Endothelial cell of umbilical vein (primary cell): Measurements from ENCODE around the gene BLTP3B. TPM values are rescaled to one million over a fixed set of nuclear protein-coding genes. Genes with fewer than 3 reads are reported as not detected.
"Not testable (repeated sequence)": the region's sequence is repeated elsewhere in the genome, so short reads cannot be mapped to it uniquely, and the experiment has no call there.

Experiments used
- BruUV-seq: library from RNA; stranded (reverse); fragments of 400-500 nt; replicated peaks from 2 replicates; lab custom pipeline; 2021; lab: Mats Ljungman, UMichigan
- CTCF ChIA-PET: fragments of 300-600, 350-600 bp; sonication (Branson Sonifier 250); formaldehyde crosslinking; loops from one replicate; lab custom pipeline; 2021; ENCODE audit warnings: antibody characterized with exemption, inconsistent platforms; lab: Charles Lee
- POLR2A ChIA-PET: fragments of 300-600, 350-600 bp; sonication (Branson Sonifier 250); formaldehyde crosslinking; loops from one replicate; lab custom pipeline; 2021; ENCODE audit warnings: antibody characterized with exemption, inconsistent platforms; lab: Charles Lee
- DNase-seq: peaks from one replicate; pipeline ENCODE4 v3.0.0-alpha.2; 2011; ENCODE audit warnings: low read depth, low spot score
- FAIRE-seq: peaks from 2 replicates; lab custom pipeline; 2011; peaks lifted over from hg19 to GRCh38; lab: Jason Lieb, UNC
- H2AFZ ChIP-seq: 2 replicates; pipeline ENCODE4 v1.6.0; 2012; ENCODE audit warnings: low read depth, low read length, control low read depth, inconsistent platforms
- H3K27ac ChIP-seq: 2 replicates; pipeline ENCODE4 v1.5.1; 2011; ENCODE audit warnings: low read depth, mild to moderate bottlenecking, control low read depth, low read length, moderate library complexity; ENCODE audit not compliant: insufficient read depth
- H3K27me3 ChIP-seq, 2 experiments: 2 replicates each; pipeline versions ENCODE4 v1.6.0 to v1.6.1; 2011; ENCODE audit warnings: low read length in 2 of 2, mixed read lengths in 1 of 2; ENCODE audit not compliant: control insufficient read depth in 2 of 2, insufficient read depth in 2 of 2
- H3K36me3 ChIP-seq, 2 experiments: 2 replicates in 1 of 2; 3 replicates in 1 of 2; pipeline ENCODE4 v1.5.1; 2011; ENCODE audit warnings: low read length in 2 of 2, mild to moderate bottlenecking in 1 of 2, moderate library complexity in 1 of 2; ENCODE audit not compliant: control insufficient read depth in 2 of 2, insufficient read depth in 2 of 2; ENCODE audit errors: extremely low read depth in 1 of 2
- H3K4me1 ChIP-seq: 3 replicates; pipeline ENCODE4 v1.5.1; 2011; ENCODE audit warnings: mild to moderate bottlenecking, low read length; ENCODE audit not compliant: control insufficient read depth, insufficient read depth; ENCODE audit errors: extremely low read depth
- H3K4me2 ChIP-seq: 2 replicates; pipeline ENCODE4 v1.6.1; 2011; ENCODE audit warnings: low read length, control low read depth, mixed read lengths; ENCODE audit not compliant: insufficient read depth
- H3K4me3 ChIP-seq, 3 experiments: fragments of 200-600 bp in 1 of 3; sonication (generic), shearing (Covaris generic) in 1 of 3; replicated peaks in 1 of 3; 2 replicates each; pipeline ENCODE4 v1.5.1; 2011 to 2016; ENCODE audit warnings: control low read depth in 3 of 3, low read length in 3 of 3, mild to moderate bottlenecking in 2 of 3, inconsistent platforms in 1 of 3, low read depth in 1 of 3, moderate library complexity in 1 of 3; ENCODE audit not compliant: insufficient read depth in 1 of 3
- H3K79me2 ChIP-seq: 2 replicates; pipeline ENCODE4 v1.6.0; 2012; ENCODE audit warnings: low read length, inconsistent platforms; ENCODE audit not compliant: control insufficient read depth, insufficient read depth
- H3K9ac ChIP-seq: replicated peaks from 2 replicates; pipeline ENCODE3; 2011; ENCODE audit warnings: low read length, control low read depth; ENCODE audit not compliant: insufficient read depth; ENCODE audit errors: extremely low read depth
- H3K9me1 ChIP-seq: replicated peaks from 3 replicates; pipeline ENCODE4 v1.6.0; 2011; ENCODE audit warnings: mild to moderate bottlenecking, low read length; ENCODE audit not compliant: control insufficient read depth, insufficient read depth; ENCODE audit errors: extremely low read depth
- H3K9me3 ChIP-seq: replicated peaks from 2 replicates; pipeline ENCODE4 v1.5.1; 2012; ENCODE audit warnings: low read length, inconsistent platforms; ENCODE audit not compliant: control insufficient read depth, insufficient read depth
- H4K20me1 ChIP-seq: replicated peaks from 2 replicates; pipeline ENCODE3; 2011; ENCODE audit warnings: mild to moderate bottlenecking, low read length; ENCODE audit not compliant: control insufficient read depth, insufficient read depth; ENCODE audit errors: extremely low read depth
- EZH2 ChIP-seq: IDR thresholded peaks from 2 replicates; pipeline ENCODE4 v1.6.1; 2012; ENCODE audit warnings: borderline replicate concordance, low read depth, mild to moderate bottlenecking, moderate library complexity, low read length, inconsistent platforms; ENCODE audit not compliant: severe bottlenecking
- FOS ChIP-seq: IDR thresholded peaks from 2 replicates; pipeline ENCODE4 v1.6.1; 2011; ENCODE audit warnings: mild to moderate bottlenecking, low read length, moderate library complexity, borderline replicate concordance; ENCODE audit not compliant: insufficient read depth
- GATA2 ChIP-seq: IDR thresholded peaks from 2 replicates; pipeline ENCODE4 v1.7.0; 2011; ENCODE audit warnings: low read depth, mild to moderate bottlenecking, moderate library complexity, mixed read lengths, low read length; ENCODE audit not compliant: insufficient read length, insufficient read depth
- JUN ChIP-seq: IDR thresholded peaks from 2 replicates; pipeline ENCODE4 v1.6.1; 2011; ENCODE audit warnings: borderline replicate concordance, low read depth; ENCODE audit not compliant: insufficient read length, insufficient read depth
- MYC ChIP-seq: IDR thresholded peaks from one replicate; pipeline ENCODE4 v1.6.1; 2011; ENCODE audit warnings: mild to moderate bottlenecking, low read depth, low read length
- POLR2A ChIP-seq: IDR thresholded peaks from 2 replicates; pipeline ENCODE4 v1.6.1; 2012; ENCODE audit warnings: low read depth, mild to moderate bottlenecking, control low read depth, low read length
- POLR2AphosphoS5 ChIP-seq: IDR thresholded peaks from 2 replicates; pipeline ENCODE4 v1.6.1; 2012; ENCODE audit warnings: low read depth, mild to moderate bottlenecking, control low read depth, low read length, moderate library complexity; ENCODE audit not compliant: insufficient read depth
- dilution Hi-C: fragments of 300-500 bp; cut with MboI; formaldehyde crosslinking; loops from one replicate; pipeline ENCODE4 v1.15.0; 2019; ENCODE audit warnings: low sequenced_read_pairs; ENCODE audit not compliant: extremely low pct_ligation_motif_present
- intact Hi-C: fragments of 100-400 bp; cut with micrococcal nuclease; formaldehyde crosslinking; loops from one replicate; pipeline ENCODE4 v1.10.0; 2022
- polyA plus RNA-seq, 4 experiments: library from polyadenylated mRNA; depleted of rRNA in 3 of 4; stranded (reverse) in 3 of 4; unstranded in 1 of 4; fragments of >200 nt; gene quantifications; 2 replicates each; pipeline versions ENCODE4 v1.2.1 to v1.2.3, GENCODE V29; 2011 to 2012; ENCODE audit warnings: missing spikeins in 1 of 4
- total RNA-seq: library from RNA; stranded (reverse); gene quantifications from 2 replicates; pipeline ENCODE4 v1.2.3, GENCODE V29; 2021
- TF ChIP-seq, protein P1 (sequence below), 2 donors: IDR thresholded peaks; 1 replicate in 1 of 2; 2 replicates in 1 of 2; pipeline ENCODE4 v1.5.1; 2011; ENCODE audit warnings: low read length in 2 of 2, mild to moderate bottlenecking in 2 of 2, moderate library complexity in 2 of 2, control low read depth in 1 of 2, inconsistent platforms in 1 of 2, low read depth in 1 of 2; ENCODE audit not compliant: insufficient read depth in 1 of 2; ENCODE audit errors: extremely low read depth in 1 of 2
- TF ChIP-seq, protein P2 (sequence below): IDR thresholded peaks from 2 replicates; pipeline ENCODE4 v1.6.1; 2011; ENCODE audit not compliant: insufficient read depth, insufficient read length

The BLTP3B gene
- total and polyA plus RNA-seq, 2 donors (not counting 3 experiments of a cell fraction or from before 2014, with no cell fraction given): 5.4 to 17.9 TPM

DNA sequence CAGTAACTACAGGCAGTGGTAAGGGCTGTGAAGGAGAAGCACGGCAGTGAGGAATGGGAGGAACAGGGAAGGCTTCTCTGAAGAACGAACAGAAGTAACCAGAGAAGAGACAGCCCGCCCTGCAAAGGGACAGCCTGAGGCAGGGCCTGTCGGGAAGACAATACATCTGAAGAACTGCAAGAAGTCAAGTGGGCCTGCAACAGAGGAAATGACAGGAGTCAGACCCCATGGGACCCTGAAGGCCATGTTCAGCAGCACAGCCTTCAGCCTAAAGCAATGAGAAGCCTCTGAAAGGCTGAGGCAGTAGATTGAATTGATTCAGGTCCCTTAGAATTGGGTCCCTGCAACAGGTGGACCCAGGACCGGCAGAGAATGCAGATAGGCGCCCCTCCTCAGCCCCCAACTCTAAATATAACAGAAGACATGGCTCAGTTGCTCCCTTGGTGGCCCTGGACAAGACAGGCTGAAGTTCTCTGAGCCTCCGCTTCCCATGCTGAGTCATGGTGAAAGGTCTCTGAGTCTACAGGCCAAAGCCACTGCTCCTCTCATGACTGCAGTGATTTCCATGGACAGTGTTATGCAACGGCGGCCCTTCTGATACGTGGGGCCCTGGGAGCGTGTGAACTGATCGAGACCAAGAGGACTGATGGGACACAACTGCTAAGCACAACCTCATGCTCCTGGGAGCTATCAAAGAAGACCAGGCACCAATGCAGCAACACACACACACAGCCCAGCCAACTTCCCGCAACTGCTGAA lies 47.1 kb upstream of the BLTP3B start:
- Histone ChIP-seq H3K4me2 (no peak overlapping the region), H3K4me3 (no peak overlapping the region), H3K36me3 (no peaks in the 10 kb centered on the region), H3K9me1 (no peaks in the 10 kb centered on the region), H3K9ac (no peak overlapping the region), H2AFZ (no peak overlapping the region), H3K4me1 (no peaks in the 10 kb centered on the region), H3K79me2 (no peaks in the 10 kb centered on the region), H3K27me3 (peaks cover 0 to 2% of the 10 kb centered on the region in 2 experiments), H4K20me1 (no peaks in the 10 kb centered on the region), H3K9me3 (no peaks in the 10 kb centered on the region), H3K27ac (no peak overlapping the region)
- dilution Hi-C loops: no loop called here
- POLR2A ChIA-PET: no interaction called here
- FAIRE-seq (no peak), DNase-seq (no peak)
- no peak for TF ChIP-seq JUN
- TF ChIP-seq POLR2AphosphoS5: no peak
- TF ChIP-seq MYC: no peak
- TF ChIP-seq EZH2: no peak
- no peak for TF ChIP-seq FOS
- TF ChIP-seq, protein P1, sequence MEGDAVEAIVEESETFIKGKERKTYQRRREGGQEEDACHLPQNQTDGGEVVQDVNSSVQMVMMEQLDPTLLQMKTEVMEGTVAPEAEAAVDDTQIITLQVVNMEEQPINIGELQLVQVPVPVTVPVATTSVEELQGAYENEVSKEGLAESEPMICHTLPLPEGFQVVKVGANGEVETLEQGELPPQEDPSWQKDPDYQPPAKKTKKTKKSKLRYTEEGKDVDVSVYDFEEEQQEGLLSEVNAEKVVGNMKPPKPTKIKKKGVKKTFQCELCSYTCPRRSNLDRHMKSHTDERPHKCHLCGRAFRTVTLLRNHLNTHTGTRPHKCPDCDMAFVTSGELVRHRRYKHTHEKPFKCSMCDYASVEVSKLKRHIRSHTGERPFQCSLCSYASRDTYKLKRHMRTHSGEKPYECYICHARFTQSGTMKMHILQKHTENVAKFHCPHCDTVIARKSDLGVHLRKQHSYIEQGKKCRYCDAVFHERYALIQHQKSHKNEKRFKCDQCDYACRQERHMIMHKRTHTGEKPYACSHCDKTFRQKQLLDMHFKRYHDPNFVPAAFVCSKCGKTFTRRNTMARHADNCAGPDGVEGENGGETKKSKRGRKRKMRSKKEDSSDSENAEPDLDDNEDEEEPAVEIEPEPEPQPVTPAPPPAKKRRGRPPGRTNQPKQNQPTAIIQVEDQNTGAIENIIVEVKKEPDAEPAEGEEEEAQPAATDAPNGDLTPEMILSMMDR (IDR thresholded peaks at IDR 0.05; ENCODE audit: extremely low read depth in 1 of 2, insufficient read depth in 1 of 2, low read depth in 1 of 2, low read length in 2 of 2): no peak
- TF ChIP-seq, protein P2, sequence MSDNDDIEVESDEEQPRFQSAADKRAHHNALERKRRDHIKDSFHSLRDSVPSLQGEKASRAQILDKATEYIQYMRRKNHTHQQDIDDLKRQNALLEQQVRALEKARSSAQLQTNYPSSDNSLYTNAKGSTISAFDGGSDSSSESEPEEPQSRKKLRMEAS: no peak
- no peak for TF ChIP-seq GATA2
- no peak for TF ChIP-seq POLR2A
- CTCF ChIA-PET: interaction anchor here (1.4 kb wide), 1 partner anchor 35 kb away, joined by 5 read pairs; no protein-coding TSS in a partner anchor
- intact Hi-C loops: no loop called here
- BruUV-seq: no TSS peak

DNA sequence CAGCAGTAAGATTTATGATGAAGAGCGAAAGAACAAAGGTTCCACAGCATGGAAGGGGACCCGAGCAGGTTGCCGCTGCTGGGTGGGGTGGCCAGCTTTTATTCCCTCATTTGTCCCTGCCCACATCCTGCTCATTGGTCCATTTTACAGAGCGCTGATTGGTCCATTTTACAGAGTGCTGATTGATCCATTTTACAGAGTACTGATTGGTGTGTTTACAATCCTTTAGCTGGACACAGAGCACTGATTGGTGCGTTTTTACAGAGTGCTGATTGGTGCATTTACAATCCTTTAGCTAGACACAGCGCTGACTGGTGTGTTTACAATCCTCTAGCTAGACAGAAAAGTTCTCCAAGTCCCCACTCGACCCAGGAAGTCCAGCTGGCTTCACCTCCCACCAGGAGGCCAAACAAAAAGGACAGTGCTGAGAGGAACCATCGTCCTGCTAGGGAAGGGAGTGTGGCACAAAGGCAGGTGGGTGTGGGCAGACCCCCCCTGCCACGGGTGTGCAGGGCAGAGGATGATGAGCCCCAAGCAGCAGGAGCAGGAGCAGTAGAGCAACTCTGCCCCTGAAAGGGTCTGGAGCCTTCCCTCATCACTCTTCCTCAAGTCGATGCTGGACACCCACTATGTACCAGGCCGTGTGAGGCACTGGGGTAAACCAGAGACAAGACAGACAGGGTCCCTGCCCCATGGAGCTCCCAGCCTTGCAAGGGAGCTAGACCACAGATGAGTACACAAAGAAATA lies 46.4 kb upstream of the BLTP3B start:
- dilution Hi-C loops, H4K20me1 ChIP-seq, H3K27ac ChIP-seq, H3K4me1 ChIP-seq, H3K36me3 ChIP-seq, H2AFZ ChIP-seq, H3K9me3 ChIP-seq, H3K27me3 ChIP-seq, DNase-seq, H3K4me3 ChIP-seq, H3K9ac ChIP-seq, H3K79me2 ChIP-seq, H3K4me2 ChIP-seq, FAIRE-seq, BruUV-seq, POLR2A ChIA-PET, intact Hi-C loops, H3K9me1 ChIP-seq: not testable (repeated sequence)
- CTCF ChIA-PET: interaction anchor here (2.0 kb wide), 1 partner anchor 11 kb away, joined by 5 read pairs; the partner anchor contains the start of gene ACTR6
